Eye (tissue), 1 donor: ENCODE measurements around the gene ITGAX.

Experiments used
- DNase-seq: peaks from one replicate; pipeline ENCODE4 v3.0.0-alpha.2; 2015

The ITGAX gene

DNA sequence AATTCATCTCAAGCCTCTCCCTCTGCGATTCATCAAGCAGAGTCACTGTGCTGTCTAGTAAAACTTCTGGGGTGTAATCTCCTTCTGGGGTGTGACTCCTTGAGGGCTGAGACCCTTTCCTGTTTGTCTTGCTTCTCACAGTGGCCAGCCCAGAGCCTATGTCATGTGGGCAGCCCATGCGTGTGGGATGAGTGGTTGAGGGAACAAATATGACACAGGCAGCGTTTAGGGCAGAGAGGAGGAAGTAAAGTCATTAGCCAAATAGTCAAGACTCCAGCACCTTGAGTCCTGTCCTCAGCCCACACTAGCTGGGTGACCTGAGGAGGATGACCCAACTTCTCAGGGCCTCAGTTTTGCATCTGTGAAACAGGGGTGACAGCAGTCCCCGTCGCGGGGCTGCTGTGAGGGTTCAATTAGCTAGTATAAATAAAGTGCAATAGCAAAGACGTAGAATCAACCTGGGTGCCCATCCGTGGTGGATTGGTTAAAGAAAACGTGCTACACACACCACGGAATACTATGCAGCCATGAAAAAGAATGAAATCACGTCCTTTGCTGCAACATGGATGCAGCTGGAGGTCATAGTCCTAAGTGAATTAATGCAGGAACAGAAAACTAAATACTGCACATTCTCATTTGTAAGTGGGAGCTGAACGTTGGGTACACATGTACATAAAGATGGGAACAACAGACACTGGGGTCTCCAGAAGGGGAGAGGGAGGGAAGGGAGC lies 4.5 kb upstream of the ITGAX start:
- DNase-seq: no peak

- DNase-seq: no peak
Observed at GRCh38 chr16:31351246-31351941, 3.6 kb upstream of the ITGAX start.

GRCh38 chr16:31351942-31352325 lies 3.0 kb upstream of the ITGAX start:
- no peak for DNase-seq

DNA sequence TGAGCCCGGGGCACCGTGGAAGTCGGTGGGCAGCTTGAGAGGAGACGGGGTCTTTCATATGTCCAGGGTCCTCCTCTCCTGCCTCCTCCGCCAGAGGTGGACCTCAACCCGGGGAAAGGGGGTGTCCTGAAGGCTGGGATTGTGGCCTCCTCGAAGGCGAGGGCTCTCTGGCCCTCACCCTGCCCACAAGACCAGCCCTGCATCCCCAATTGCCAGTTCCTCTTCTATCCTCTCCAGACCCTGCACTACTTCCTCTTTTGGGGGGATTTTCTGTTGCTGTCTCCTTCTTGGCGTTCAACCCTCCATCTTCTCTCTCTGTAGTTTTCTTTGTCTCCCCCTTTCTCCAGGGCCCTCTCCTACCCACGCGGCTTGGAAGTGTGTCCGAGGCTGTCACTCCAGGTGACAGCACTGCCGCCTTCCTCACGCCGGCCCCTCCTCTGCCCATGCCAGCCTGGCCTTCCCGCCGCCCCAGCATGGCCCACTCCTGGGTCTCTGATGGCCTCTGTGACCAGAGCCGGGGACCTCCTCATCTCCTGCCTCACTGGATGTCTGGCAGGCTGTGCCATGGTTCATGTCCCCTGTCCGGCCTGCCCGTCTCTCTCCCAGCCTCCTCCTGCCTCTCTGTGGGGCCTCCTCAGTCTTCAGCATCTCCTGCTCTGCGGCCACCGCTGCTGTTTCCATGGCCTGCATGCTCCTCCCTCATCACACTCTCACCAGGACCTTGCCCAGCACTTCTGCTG lies 2.4 kb upstream of the ITGAX start:
- DNase-seq: no peak

GRCh38 chr16:31355431-31356100 lies 590 bp downstream of the ITGAX start:
- DNase-seq: no peak

DNA sequence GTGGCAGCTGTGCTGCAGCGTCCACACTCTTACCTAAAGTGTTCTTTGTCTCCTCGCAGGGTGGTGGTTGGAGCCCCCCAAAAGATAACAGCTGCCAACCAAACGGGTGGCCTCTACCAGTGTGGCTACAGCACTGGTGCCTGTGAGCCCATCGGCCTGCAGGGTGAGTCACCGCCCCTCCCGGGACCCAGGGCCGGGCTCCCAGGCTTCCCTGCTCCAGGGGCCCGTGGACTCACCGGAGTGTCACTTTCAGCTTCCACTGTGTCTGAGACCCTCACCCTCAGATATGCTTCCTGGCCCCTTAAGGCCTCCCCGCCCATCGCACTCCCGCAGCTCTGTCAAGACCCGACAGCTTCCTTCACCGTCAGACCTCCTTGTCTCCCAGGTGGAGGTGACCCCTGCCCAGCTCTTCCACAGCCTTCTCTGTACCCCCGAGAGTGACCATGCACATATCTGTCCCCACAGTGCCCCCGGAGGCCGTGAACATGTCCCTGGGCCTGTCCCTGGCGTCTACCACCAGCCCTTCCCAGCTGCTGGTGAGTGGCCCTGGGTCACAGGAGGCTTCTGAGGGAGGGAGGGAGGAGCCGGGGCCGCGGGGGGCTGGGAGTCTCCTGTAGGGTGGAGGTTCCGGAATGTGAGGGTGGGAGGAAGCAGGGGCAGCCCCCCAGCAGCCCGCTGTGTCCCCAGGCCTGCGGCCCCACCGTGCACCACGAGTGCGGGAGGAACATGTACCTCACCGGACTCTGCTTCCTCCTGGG lies 1.8 kb downstream of the ITGAX start:
- no peak for DNase-seq

- no peak for DNase-seq
Observed at GRCh38 chr16:31357324-31358109, 2.5 kb downstream of the ITGAX start.

GRCh38 chr16:31360251-31360650 lies 5.3 kb downstream of the ITGAX start:
- no peak for DNase-seq

DNA sequence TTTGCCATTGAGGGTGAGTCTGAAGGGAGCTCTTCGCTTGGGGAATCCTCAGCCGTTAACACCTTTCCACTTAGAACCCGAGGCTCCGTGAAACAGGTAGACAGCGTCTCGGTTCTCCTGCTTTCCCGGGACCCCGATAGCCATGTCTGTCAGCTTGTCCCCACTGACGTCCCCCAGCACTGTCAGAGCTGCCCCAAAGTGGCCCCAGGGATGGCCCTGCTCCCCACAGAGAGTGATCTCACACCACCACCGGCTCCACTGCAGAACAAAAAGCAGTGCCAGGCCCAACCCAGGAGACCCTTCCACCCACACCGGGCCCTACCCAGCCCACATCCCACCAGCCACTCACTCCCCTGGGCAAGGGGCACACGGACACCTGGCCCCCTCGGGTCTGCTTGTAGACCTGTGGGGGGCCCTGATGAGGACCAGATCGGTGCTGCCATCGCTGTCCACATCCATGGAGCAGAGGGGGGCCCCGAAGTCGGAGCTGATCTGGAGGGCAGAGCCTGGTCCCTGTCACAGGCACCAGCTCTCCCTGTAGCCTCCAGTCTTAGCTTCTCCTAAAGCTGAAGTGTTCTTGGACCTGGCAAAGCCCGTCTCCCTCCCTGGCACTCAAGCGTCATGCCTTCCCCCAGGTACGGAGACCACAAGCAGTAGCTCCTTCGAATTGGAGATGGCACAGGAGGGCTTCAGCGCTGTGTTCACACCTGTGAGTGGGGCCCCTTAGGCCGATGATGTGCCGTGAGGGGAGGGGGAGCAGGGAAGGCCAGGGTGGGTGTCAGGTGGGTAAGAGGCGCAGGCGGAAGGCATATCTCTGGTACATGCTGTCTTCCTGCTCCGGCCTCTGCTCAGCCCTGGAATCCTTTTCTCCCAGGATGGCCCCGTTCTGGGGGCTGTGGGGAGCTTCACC lies 6.5 kb downstream of the ITGAX start:
- DNase-seq: no peak

- DNase-seq: no peak
Observed at GRCh38 chr16:31362476-31363405, 7.8 kb downstream of the ITGAX start.

DNA sequence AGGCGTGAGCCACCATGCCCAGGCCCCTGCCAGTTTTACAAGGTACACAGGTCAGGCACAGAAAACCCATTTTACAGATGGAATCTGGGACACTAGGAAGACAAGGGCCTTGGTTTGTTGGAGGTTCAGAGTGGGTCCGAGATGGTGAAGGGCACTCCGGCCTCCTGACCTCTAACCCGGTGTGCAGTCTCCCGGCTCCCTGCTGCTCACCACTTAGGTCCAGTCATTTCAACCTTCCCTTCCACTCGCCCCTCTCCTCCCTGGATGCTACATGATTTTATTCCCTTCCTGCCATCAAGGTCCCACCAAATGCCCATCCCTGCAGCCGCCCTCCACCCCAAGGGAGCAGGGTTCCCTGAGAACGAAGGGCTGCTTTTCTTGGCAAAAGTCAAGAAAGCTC lies 8.7 kb downstream of the ITGAX start:
- no peak for DNase-seq

DNA sequence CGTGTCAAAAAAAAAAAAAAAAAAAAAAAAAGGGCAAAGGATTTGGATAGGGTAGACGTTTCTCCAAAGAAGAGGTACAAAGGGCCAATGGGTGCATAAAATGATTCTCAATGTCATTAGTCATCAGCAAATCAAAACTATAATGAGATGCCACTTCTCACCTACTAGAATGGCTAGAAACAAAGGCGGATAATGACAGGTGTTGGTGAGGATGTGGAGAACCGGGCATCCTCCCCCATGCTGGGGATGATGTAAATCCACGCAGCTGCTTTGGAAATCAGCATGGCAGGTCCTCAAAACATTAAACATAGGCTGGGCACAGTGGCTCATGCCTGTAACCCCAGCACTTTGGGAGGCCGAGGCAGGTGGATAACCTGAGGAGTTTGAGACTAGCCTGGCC lies 9.4 kb downstream of the ITGAX start:
- DNase-seq: no peak

DNA sequence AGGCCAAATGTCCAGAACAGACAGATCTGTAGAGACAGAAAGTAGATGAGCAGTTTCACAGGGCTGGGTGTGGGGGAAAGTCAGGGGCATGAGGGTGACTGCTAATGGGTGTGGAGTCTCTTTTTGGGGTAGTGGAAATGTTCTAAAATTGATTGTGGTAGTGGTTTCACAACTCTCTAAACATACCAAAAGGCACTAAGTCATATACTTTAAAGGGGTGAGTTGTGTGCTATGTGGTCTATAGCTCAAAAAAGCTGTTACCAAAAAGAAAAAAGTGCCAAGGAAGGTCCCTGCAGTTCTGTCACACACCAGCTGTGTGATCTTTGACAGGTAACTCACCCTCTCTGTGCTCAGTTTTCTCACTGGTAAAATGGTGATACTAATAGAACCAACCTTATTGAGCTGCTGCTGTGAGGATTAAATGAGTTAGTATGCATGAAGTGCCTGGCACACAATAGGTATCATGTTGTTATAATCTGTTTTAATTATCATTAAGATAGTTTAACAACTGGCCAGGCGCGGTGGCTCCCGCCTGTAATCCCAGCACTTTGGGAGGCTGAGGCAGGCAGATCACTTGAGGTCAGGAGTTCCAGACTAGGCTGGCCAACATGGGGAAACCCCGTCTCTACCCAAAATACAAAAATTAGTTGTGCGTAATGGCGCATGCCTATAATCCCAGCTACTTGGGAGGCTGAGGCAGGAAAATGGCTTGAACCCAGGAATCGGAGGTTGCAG lies 10.3 kb downstream of the ITGAX start:
- DNase-seq: no peak

DNA sequence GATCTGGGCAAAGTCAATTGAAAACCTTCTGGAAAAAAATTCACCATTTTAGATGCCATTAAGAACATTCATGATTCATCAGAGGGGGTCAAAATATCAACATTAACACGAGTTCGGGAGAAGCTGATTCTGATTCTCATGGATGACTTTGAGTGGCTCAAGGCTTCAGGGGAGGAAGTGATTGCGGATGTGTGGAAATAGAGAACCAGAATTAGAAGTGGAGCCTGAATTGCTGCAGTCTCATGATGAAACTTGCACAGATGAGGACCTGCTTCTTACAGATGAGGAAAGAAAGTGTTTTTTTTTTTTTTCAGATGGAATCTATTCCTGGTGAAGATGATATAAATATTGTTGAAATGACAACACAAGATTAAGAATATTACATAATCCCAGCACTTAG lies 12.9 kb downstream of the ITGAX start:
- DNase-seq: no peak

- no peak for DNase-seq
Observed at GRCh38 chr16:31371008-31371407, 16.0 kb downstream of the ITGAX start.

DNA sequence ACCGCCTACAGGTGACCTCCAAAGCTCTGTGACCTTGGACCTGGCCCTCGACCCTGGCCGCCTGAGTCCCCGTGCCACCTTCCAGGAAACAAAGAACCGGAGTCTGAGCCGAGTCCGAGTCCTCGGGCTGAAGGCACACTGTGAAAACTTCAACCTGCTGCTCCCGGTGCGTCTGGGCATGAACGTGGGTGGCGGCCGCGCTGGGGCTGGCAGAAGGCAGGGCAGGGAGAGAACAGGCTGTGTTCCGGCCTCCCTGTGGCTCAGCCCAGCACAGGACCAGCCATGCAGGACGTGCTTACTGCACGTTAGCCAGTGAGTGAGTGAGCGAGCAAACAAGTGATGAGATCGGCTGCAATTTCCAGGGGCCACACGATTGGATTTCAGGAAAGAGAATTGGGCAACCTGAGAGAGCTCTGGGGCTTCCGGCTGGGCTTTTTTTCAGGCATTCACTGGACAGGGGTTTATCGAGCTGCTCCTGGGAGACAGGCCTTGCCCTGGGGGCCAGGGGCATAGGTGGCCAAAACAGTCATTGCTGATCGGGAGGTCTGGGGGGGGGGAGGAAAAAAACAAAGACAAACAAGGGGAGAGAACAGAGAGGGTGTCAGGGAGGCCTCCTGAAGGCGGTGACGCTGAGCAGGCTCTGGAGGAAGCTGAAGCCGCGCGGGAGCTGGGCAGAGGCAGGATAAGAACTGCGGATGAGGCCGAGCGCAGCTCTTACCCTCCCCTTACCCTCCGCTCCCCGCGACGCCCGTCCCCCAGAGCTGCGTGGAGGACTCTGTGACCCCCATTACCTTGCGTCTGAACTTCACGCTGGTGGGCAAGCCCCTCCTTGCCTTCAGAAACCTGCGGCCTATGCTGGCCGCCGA lies 16.9 kb downstream of the ITGAX start:
- DNase-seq: no peak

DNA sequence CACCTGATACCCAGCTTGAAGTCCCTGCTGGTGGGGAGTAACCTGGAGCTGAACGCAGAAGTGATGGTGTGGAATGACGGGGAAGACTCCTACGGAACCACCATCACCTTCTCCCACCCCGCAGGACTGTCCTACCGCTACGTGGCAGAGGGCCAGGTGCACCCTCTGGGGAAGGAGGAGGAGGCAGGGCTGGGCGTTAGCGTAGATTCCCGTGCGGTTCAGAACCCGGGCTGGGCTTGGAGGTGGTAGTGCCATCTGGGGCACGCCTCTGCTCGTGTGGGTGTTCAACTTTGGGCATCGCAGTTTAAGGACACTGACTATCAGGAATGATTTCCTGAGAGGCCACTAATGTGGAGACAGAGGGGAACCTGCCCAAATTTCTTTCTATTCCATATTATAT lies 18.3 kb downstream of the ITGAX start:
- no peak for DNase-seq

GRCh38 chr16:31375231-31375630 lies 20.3 kb downstream of the ITGAX start:
- no peak for DNase-seq
